HG02759 (cell line): ENCODE results near the gene PTPRE.
"Not testable (repeated sequence)": the region's sequence is repeated elsewhere in the genome, so short reads cannot be mapped to it uniquely, and the experiment has no call there.

Source experiments
- ATAC-seq: cut with Tn5 transposase; IDR thresholded peaks from one replicate; pipeline ENCODE4 v1.9.1; 2021; ENCODE audit warnings: mild to moderate bottlenecking, moderate library complexity; ENCODE audit not compliant: unreplicated experiment

The PTPRE gene

DNA sequence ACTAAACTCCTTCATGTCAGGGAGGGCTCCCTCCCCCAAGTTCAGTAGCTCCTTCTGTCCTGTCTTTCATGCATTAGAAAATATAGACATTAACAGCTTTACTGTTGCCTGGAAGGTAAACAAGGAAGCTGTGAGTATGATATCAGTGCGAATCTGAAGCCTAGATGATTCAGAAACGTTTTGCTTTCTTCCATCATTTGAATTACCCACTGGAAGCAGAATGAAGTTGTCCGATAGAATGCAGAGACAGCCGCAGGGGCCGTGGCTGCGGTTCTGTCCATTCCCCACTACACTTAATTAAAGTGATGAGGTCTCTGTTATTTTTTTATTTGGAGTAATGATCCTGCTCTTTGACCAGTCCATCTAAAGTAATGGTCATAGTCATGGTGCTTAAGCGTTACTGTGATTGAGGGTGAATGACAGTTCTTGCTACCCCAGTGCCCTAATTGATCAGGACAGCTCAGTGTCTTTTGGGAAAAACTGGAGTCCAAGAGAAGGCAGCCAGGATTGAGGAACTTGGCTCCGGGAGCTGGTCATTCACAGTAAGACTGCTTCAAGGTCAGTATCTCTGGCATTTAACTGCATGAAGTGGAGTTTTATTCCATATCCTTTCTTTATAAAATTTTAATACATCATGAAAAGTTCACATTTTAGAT, 69.9 kb downstream of the PTPRE start:
- ATAC-seq, result no peak

DNA sequence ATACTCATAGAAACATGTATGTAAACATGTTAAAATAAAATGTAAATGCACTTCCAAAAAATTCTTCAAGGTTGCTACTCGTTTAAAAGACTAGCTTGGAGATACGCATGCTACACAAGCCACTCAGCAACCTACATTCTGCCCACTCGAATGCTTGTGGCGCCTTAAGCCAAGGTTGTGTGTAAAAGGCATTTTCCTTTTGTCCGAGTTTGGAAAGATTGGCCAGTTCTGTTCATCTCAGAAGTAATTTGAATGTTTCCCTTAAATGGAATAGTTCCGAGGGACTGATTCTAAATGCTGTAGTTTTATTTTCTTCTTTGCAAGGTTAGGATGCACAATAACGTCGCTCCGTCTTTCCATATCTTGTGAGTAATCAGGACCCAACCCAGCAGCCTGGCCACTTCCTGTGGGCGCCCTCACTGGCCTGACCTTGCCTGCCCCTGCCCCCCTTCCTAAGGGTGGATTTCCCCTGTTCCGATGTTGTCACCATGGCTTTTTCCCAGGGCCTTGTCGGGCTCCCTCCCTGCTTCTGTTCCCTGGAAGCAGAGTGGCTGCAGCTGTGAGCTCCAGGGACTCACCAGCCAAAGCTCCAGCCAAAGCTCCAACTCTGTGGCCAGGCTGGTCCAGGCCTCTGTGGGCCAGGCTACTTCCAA, 70.6 kb downstream of the PTPRE start:
- no peak for ATAC-seq

DNA sequence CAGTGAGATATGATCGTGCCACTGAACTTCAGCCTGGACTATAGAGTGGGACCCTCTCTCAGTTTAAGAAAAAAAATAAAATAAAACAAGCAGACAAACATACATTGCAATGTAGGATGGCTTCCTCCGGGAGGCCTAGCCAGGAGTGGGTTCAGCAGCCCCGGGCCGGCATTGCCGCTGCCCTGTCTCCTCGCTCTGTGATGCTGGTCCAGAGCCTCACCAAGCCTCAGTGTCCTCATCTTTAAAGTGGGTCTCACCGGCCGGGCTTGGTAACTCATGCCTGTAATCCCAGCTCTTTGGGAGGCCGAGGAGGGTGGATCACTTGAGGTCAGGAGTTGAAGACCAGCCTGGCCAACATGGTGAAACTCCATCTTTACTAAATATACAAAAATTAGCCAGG, 71.6 kb downstream of the PTPRE start:
- no peak for ATAC-seq

DNA sequence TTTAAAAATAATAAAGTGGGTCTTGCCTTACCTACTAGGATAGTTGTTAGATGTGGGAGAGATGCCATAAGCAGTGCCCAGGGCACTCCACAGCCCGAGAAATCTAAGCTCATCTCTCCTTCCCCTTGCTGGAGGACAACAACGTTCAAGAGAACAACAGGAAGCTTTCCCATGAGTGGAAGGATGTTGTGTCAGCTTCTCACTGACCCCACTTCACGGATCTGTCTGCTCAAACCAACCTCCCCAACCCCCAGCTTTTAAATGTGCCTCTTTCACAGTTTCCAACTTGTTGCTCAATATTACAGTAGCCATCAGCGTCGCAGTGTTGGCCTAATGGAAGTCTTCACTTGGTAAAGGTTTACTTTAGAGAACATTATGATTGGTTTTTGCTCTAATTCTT, 72.1 kb downstream of the PTPRE start:
- ATAC-seq, result no peak

DNA sequence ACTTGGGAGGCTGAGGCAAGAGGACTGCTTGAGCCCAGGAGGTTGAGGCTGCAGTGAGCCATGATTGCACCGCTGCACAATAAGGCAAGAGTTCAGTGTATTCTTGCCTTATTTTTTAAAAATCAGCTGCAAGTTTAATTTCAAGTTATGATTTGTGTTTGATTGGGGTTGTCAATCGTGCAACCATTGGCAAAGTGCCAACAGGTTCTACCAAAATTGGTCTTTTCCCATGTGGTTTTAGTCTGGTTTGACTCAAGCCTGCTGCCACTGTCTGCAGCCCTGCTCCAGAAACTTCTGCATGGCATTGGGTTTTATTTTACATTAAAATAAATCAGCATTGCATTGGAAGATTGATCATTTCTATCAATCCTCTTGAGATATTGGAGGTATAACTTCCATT, 72.7 kb downstream of the PTPRE start:
- no peak for ATAC-seq

DNA sequence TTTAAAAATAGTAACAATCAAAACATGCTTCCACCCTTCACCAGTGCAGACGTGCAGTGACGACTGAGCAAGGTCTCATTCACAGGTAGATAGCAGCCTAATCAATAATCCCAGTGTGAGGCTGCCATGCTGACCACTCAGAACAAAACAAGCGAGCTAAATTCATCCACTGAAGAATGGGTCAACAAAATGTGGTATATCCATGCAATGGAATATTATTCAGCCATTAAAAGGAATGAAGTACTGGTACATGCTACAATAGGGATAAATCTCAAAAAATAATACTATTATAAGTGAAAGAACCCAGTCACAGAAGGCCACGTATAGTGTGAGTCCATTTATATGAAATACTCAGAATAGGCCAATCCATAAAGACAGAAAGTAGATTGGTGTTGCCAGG, 74.0 kb downstream of the PTPRE start:
- ATAC-seq, result no peak

DNA sequence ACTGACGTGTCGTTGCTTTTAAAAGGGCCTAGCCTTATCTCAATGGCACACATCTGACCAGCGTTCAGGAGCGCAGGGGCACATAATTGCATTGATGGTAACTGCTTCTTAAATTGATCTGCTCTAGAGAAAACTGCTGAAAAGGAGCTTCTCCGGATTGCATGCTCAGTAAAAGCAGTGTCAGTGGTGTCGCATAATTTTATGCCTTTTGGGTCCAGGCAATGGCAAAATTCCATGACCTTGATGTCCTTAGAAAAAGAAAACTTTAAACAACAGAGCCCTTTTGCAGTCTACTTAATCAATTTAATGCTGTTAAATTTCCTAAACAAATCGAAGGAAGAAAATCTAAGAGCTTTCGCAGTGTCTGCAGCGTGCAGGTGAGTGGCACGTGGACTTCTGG, 75.7 kb downstream of the PTPRE start:
- ATAC-seq, result no peak

DNA sequence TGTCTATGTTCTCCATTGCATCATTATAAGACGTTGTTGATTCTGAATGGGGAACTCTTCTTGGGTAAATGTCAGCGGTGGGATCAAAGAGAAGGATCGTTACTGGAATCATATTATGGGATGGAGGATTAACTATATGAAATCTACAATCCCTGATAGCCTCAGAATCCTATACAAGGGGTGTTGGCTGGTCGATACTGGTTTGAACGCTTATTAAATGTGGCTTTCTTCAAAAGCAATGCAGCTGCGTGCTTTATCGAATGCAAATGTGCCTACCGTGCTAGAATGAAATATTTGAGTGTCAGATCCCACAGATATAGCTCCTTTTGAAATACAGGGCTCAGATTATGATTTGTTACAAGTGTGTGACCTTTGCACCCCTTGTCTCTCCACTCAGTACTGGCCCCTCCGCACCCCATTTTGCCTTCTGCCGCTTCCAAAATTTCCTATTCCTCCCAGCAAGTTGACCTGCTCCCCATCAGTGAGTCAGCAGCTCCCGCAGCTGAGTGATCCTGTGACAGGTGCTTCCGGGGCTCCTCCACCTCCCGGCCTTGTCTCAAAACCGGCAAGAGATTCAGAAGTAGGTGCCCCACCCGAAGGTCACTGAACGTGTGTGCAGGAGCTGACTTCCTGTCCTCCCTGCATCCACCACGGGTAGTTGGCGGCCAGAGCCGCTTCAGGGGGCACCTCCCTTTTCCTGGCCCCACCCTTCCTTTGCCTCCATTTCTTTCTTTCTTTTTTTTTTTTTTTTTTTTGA, 76.6 kb downstream of the PTPRE start:
- no peak for ATAC-seq

DNA sequence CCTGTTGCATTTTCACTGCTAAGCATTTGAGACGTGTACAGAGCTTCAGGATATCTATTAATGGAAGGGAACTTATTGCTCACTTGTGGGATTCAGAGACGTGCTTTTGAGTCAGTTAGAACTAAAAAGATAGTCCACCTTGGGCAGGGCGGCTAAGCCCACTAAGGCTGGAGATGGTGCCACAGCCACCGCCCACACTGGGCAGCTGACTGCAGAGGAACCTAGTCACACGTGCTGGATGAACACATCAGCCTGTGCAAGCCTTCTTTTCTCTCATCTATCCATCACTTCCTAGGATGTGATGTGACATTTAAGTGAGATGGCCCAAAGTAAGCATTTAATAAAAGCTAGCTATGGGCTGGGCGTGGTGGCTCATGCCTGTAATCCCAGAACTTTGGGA, 78.0 kb downstream of the PTPRE start:
- no peak for ATAC-seq

DNA sequence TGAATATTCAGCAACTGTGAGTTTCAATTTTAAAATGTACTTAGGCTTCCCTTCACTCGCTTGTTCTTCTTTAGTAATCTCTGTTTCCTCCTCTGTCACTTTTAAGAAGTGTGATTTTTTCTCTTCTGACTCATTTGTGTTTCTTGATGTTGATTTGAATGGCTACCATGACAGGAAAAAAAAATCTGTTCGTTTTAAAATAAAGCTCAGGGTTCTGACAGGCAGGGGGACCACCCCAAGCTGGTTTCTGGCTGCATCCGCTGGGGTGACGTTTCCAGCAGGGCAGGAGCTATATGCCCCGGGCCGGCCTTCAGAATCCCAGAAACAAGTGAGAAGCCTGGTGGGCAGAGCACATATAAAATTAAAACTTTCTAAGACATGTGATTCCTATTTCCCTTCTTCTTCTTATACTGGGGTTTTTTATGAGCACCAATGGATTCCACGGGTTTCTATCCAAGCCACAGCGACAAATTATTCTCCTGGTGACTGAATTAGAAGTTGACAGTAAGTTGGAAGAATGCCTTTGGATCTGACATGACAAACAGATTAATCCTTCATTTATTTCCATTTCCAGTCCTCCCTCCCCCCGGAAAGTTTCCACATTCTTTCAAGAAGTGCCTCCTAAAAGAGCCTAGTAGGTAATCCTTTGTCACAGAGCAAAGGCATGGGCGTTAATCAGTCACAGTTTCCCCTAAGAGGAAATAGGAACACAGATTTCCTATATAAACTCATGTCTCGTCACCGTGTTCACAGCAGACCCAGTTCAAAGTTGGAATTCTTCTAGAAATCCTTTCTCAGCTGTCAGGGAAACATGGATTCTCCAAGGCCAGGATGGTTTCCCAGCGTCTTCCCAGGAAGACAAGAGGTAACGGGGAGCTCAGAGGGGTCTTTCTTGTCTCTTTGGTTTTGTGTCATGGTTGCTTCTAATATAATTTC, 79.9 kb downstream of the PTPRE start:
- no peak for ATAC-seq

DNA sequence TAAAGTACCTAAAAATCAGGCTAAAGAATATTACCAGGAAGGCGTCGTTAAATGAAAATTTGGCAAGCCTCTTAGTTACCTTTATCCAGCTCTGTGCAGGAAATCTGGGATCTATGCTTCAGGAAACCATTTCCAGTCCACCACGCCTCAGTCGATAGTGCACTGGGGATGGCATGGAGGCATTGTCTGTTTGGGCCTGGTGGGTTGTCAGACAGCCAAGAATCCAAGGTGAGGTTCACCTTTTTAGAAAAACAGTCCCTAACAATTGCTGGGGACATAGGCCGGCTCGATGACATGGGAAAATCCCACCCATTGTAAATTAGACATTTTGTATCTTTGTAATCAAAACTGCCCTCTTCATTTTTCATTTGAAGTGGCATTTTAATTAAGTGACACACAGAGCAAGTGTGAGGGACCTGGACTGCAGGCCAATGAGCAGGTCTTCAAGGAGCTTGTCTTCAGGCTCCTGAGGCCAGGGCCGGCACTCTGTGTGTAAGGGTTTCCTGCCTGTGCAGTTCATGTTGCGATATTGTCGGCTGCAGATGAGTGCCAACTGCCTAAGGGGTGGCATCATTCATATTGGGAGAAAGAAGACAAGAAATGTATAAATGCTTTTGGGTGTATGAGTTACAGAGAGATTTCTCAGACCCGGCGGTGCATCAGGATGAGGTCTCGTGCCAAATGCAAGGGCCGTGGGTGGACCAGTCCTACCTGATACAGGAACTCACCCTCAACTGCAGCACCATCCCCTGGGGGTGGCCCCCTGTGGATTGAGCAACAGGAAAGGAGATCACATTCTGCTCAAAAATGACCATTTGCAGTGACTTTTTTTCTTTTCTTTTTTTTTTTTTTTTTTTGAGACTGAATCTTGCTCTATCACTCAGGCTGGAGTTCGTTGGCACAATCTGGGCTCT, 80.8 kb downstream of the PTPRE start:
- no peak for ATAC-seq

DNA sequence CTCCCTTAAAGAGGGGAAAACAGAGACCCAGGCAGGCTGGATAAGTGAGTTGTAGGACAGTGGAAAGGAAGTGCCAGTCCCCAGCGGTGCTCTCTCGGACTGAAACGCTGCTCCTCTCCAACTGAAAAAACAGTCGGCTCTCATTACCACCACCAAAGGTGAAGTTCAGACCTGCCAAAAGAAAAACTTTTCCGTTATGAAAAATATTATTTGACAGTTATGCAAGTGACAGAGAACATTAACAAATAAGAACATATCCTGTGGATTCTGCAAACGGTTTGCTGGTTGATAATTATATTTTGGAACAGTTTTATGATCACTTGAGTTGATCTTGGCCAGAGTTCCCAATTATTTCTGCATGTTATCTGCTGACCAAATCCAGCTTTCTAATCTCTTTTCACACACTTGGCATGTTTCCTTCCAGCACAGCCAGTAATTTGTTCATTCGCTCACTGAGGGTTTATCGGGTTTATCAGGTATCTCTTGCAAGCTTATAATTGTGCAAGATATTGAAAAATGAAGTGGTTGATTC, 82.6 kb downstream of the PTPRE start:
- ATAC-seq, result no peak

DNA sequence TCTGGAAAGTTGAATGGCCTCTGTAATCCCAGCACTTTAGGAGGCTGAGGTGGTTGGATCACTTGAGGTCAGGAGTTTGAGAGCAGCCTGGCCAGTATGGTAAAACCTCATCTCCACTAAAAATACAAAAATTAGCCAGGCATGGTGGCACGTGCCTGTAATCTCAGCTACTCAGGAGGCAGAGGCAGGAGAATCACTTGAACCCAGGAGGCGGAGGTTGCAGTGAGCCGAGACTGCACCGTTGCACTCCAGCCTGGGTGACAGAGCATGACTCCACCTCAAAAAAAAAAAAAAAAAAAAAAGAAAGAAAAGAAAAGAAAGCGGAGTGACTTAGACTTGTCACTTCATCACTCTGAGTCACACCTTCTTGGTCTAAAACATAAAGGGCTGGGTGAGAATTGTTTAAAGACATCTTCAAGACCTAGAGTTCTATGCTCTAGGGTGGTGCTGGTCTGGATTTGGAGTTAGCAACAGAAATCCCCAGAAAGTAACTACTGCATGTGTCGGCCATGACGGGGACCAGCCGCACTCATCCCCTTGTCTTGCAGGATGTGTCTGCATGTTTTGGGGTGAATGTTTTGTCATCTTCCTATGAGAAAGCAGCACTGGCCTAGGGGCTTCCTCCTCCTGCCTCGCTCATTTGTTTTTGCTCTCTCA, 83.4 kb downstream of the PTPRE start:
- ATAC-seq, result not testable (repeated sequence)

DNA sequence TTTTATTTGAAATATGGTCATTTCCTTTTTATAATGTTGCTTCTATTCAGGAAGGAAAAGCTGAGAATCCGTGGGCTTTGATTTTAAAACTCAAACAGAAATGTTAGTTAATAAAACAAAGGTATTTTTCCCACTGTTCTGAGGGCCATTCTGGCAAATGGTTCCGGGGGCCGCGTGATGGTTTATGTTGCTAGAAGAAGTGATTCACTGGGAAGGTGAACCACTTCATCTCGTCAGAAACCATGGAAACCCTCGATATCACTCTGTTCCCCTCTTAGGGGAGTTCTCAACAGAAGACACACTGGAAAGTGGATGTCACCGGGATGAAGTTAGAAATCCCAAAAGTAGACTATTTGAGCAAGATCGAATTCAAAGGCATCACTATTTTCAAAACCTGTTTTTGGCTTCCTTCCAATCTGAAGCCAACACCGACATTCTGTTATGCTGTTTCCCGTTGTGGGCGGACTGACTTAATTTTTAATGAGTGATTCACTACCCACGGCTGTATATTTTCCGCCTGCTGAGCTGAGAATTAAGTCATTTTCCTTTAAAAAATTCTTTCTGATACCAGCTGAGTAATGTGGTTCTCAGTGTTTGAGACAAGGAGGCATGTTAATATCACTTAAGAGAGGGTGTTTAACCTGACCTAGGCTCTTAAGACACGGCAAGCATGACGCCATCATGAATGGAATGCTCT, 84.1 kb downstream of the PTPRE start:
- ATAC-seq, result peak; percentile 42

DNA sequence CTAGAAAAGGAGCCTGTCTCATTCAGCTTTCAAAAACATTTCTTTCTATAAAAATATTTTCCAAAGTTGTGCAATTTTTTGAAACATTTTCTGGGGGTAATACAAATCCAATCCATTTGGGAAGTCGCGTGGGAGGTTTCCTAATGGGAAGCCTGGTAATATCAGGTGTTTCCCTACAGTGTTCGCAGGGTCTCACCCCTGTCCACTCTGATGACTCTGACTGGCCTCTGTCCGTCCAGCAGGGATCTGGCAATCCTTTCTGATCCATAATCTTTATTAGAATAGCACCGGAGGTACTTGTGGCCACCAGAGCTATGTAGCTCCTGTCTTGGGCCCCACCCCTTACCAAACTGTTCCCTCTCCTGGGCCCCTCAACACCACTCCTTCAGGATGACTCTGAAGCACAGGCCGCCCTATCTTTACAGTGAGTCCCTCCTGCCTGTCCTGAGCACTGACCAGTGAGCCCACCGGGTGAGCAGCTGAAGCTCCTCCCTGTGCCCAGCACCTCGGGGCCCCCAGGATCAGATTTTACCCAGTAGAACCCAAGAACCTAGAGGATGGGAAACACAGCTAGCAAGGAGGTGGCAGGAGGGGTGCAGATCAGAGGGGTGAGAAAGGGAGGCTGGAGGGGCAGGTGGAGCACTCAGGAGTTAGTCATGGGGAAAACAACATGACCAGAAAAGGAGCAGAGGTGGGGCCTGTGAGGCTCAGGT, 84.8 kb downstream of the PTPRE start:
- ATAC-seq, result no peak

DNA sequence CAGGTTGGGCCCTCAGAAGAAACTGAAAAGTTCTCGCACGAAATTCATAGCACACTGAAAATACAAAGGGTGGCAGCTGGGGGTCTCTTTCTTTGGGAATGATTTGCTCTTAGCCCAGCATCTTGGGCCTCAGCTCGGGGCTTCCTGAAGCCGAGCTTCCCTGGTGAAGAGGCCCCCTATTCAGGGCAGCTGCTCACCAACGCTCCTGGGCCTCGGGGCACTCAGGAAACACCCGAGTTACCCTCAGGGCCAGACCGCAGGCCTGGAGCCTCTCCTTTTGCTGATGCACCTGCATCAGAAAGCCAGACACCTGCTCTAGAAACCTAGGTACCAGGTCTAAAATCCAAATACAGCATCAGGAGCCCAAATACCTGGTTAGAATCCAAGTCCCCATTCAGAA, 85.5 kb downstream of the PTPRE start:
- no peak for ATAC-seq

DNA sequence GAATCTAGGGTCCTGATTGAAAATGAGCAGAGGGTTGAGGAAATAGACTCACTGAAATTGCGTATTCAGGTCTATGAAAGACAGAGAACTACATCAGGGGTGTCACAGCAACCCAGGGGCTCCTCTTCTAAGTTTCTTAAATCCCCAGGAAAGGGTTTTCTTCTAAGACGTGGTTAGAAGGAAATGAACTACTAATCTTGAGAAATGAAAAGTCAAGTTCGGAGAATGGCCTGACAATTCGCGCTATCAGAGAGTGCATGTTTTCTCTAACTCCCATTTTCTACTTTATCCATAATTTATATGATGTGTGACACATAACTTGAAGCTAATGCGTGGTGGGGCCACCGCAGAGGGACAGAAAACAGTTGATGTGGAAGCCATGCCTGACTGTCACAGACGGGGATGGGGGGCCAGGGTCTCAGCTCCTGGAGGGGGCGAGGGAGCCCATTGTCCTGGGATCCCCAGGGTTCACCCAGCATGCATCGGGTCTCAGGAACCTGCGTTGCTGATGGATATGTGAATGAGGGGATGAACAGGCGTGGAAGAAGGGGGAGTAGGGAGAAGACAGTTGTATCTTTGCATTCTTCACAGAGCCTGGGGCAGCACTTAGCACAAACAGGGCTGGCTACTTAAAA, 86.3 kb downstream of the PTPRE start:
- ATAC-seq, result no peak

DNA sequence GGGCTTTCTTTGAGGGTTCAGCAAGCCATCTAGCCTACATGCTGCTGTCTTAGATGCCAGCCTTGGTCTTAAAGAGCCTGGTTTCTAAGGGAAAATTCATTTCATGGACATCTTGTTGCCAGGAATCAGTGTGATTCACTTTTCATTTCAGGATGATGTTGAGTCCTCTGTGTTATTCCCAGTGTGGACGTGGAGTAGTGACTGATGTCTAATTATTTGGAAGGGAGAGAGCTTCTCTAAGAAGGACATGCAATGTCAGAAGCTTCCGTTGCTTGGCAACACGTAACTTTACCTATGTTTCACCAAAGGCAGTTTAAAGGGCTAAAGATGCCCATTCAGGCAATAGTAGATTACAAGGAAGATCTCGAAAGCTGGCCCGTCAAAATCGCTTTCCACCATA, 89.0 kb downstream of the PTPRE start:
- ATAC-seq, result no peak
